GM21723 (cell line): Measurements from ENCODE around the gene GKN1.
"Not testable (repeated sequence)": the region's sequence is repeated elsewhere in the genome, so short reads cannot be mapped to it uniquely, and the experiment has no call there.

Source experiments
- ATAC-seq: cut with Tn5 transposase; IDR thresholded peaks from one replicate; pipeline ENCODE4 v1.9.1; 2021; ENCODE audit warnings: mild to moderate bottlenecking, moderate library complexity; ENCODE audit not compliant: unreplicated experiment

The GKN1 gene

GRCh38 chr2:68955432-68955831, 19.0 kb upstream of the GKN1 start:
- not testable (repeated sequence) for ATAC-seq

GRCh38 chr2:68959001-68959400, 15.4 kb upstream of the GKN1 start:
- ATAC-seq = no peak

GRCh38 chr2:68961380-68961779, 13.1 kb upstream of the GKN1 start:
- no peak for ATAC-seq

- no peak for ATAC-seq
These were observed 10.2 kb upstream of the GKN1 start for GRCh38 chr2:68964282-68964681.

- ATAC-seq = no peak
These were observed 6.2 kb upstream of the GKN1 start for GRCh38 chr2:68968221-68968620.

- ATAC-seq = no peak
These were observed 4.5 kb upstream of the GKN1 start for GRCh38 chr2:68969736-68970490.

- ATAC-seq = no peak
These were observed 3.7 kb upstream of the GKN1 start for GRCh38 chr2:68970566-68971265.

- no peak for ATAC-seq
These were observed 2.7 kb upstream of the GKN1 start for GRCh38 chr2:68971591-68972231.

GRCh38 chr2:68974946-68975665, 670 bp downstream of the GKN1 start:
- ATAC-seq = no peak

- ATAC-seq = no peak
These were observed 1.4 kb downstream of the GKN1 start for GRCh38 chr2:68975844-68976243.

GRCh38 chr2:68977453-68977852, 3.0 kb downstream of the GKN1 start:
- no peak for ATAC-seq

- no peak for ATAC-seq
These were observed 3.7 kb downstream of the GKN1 start for GRCh38 chr2:68978098-68978497.

GRCh38 chr2:68980956-68981355, 6.5 kb downstream of the GKN1 start:
- ATAC-seq = no peak

- ATAC-seq = no peak
These were observed 12.6 kb downstream of the GKN1 start for GRCh38 chr2:68987021-68987503.

- no peak for ATAC-seq
These were observed 14.6 kb downstream of the GKN1 start for GRCh38 chr2:68989035-68989434.

- no peak for ATAC-seq
These were observed 17.9 kb downstream of the GKN1 start for GRCh38 chr2:68992341-68992740.

GRCh38 chr2:68992933-68993332, 18.5 kb downstream of the GKN1 start:
- ATAC-seq = no peak

GRCh38 chr2:68993660-68994059, 19.2 kb downstream of the GKN1 start:
- ATAC-seq = no peak

- ATAC-seq = no peak
These were observed 20.4 kb downstream of the GKN1 start for GRCh38 chr2:68994864-68995263.

GRCh38 chr2:68995916-68996315, 21.5 kb downstream of the GKN1 start:
- no peak for ATAC-seq

- ATAC-seq = no peak
These were observed 23.0 kb downstream of the GKN1 start for GRCh38 chr2:68997401-68997800.
